HEK293 (cell line): ENCODE results near the gene TRPM2.

Source experiments
- MYNN ChIP-seq: fragments of 450-650 bp; formaldehyde crosslinking; IDR thresholded peaks from 2 replicates; pipeline ENCODE4 v1.5.1; 2016; ENCODE audit warnings: missing biosample characterization, missing genetic modification characterization, borderline replicate concordance
- MZF1 ChIP-seq: fragments of 450-650 bp; formaldehyde crosslinking; IDR thresholded peaks from 2 replicates; pipeline ENCODE4 v1.5.1; 2017; ENCODE audit warnings: missing biosample characterization, missing genetic modification characterization, borderline replicate concordance
- SP2 ChIP-seq: fragments of 450-650 bp; formaldehyde crosslinking; IDR thresholded peaks from 2 replicates; pipeline ENCODE4 v1.5.1; 2016; ENCODE audit warnings: missing biosample characterization, missing genetic modification characterization
- SP7 ChIP-seq: fragments of 450-650 bp; formaldehyde crosslinking; IDR thresholded peaks from 2 replicates; pipeline ENCODE4 v1.5.1; 2016; ENCODE audit warnings: missing biosample characterization, missing genetic modification characterization
- YY1 ChIP-seq: fragments of 450-650 bp; formaldehyde crosslinking; IDR thresholded peaks from 2 replicates; pipeline ENCODE4 v1.5.1; 2018; ENCODE audit warnings: missing biosample characterization, missing genetic modification characterization
- ZNF248 ChIP-seq: fragments of 450-650 bp; formaldehyde crosslinking; IDR thresholded peaks from 2 replicates; pipeline ENCODE4 v1.5.1; 2017; ENCODE audit warnings: missing biosample characterization, missing genetic modification characterization
- ZNF274 ChIP-seq, 2 experiments: fragments of 200-500 bp in 1 of 2; fragments of 450-650 bp in 1 of 2; sonication (Bioruptor generic) in 1 of 2; formaldehyde crosslinking in 1 of 2; IDR thresholded peaks; 2 replicates each; pipeline versions ENCODE4 v1.5.1 to v1.6.1; 2014 to 2016; ENCODE audit warnings: borderline replicate concordance in 1 of 2, inconsistent platforms in 1 of 2, low read length in 1 of 2, missing biosample characterization in 1 of 2, missing genetic modification characterization in 1 of 2
- ZNF335 ChIP-seq: fragments of 450-650 bp; formaldehyde crosslinking; conservative IDR thresholded peaks from 2 replicates; pipeline ENCODE4 v1.5.1; 2016; ENCODE audit warnings: missing biosample characterization, missing genetic modification characterization
- ZNF544 ChIP-seq: fragments of 450-650 bp; formaldehyde crosslinking; IDR thresholded peaks from 2 replicates; pipeline ENCODE4 v1.5.0; 2017; ENCODE audit warnings: missing biosample characterization, missing genetic modification characterization
- ZNF600 ChIP-seq: fragments of 450-650 bp; formaldehyde crosslinking; IDR thresholded peaks from 2 replicates; pipeline ENCODE4 v1.5.1; 2016; ENCODE audit warnings: missing biosample characterization, missing genetic modification characterization
- ZNF792 ChIP-seq: fragments of 450-650 bp; formaldehyde crosslinking; IDR thresholded peaks from 2 replicates; pipeline ENCODE4 v1.5.1; 2016; ENCODE audit warnings: missing biosample characterization, missing genetic modification characterization
- TF ChIP-seq, protein P1 (sequence below): fragments of 450-650 bp; formaldehyde crosslinking; IDR thresholded peaks from 2 replicates; pipeline ENCODE4 v1.5.1; 2016; ENCODE audit warnings: missing biosample characterization, missing genetic modification characterization
- TF ChIP-seq, protein P2 (sequence below): fragments of 450-650 bp; formaldehyde crosslinking; IDR thresholded peaks from 2 replicates; pipeline ENCODE4 v1.5.1; 2016; ENCODE audit warnings: missing biosample characterization, missing genetic modification characterization
- TF ChIP-seq, protein P3 (sequence below): fragments of 450-650 bp; formaldehyde crosslinking; IDR thresholded peaks from 2 replicates; pipeline ENCODE4 v1.5.1; 2016; ENCODE audit warnings: missing biosample characterization, missing genetic modification characterization

- TF ChIP-seq ZNF335 (tag by site-specific recombination) (no peak), SP2 (tag by site-specific recombination) (no peak), ZNF274 (IDR thresholded peaks at IDR 0.05; ENCODE audit: low read length) (no peak), ZNF274 (tag by site-specific recombination; IDR thresholded peaks at IDR 0.05; ENCODE audit: borderline replicate concordance) (no peak), ZNF544 (no peak), ZNF600 (tag by site-specific recombination) (no peak), SP7 (tag by site-specific recombination) (no peak), ZNF792 (tag by site-specific recombination) (no peak), MZF1 (tag by site-specific recombination) (no peak), YY1 (tag by site-specific recombination) (no peak), MYNN (tag by site-specific recombination) (no peak), ZNF248 (no peak)
- TF ChIP-seq, protein P1, sequence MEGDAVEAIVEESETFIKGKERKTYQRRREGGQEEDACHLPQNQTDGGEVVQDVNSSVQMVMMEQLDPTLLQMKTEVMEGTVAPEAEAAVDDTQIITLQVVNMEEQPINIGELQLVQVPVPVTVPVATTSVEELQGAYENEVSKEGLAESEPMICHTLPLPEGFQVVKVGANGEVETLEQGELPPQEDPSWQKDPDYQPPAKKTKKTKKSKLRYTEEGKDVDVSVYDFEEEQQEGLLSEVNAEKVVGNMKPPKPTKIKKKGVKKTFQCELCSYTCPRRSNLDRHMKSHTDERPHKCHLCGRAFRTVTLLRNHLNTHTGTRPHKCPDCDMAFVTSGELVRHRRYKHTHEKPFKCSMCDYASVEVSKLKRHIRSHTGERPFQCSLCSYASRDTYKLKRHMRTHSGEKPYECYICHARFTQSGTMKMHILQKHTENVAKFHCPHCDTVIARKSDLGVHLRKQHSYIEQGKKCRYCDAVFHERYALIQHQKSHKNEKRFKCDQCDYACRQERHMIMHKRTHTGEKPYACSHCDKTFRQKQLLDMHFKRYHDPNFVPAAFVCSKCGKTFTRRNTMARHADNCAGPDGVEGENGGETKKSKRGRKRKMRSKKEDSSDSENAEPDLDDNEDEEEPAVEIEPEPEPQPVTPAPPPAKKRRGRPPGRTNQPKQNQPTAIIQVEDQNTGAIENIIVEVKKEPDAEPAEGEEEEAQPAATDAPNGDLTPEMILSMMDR (tag by site-specific recombination), result no peak
- TF ChIP-seq, protein P2, sequence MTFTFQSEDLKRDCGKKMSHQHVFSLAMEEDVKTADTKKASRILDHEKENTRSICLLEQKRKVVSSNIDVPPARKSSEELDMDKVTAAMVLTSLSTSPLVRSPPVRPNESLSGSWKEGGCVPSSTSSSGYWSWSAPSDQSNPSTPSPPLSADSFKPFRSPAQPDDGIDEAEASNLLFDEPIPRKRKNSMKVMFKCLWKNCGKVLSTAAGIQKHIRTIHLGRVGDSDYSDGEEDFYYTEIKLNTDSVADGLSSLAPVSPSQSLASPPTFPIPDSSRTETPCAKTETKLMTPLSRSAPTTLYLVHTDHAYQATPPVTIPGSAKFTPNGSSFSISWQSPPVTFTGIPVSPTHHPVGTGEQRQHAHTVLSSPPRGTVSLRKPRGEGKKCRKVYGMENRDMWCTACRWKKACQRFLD (tag by site-specific recombination), result no peak
- TF ChIP-seq, protein P3, sequence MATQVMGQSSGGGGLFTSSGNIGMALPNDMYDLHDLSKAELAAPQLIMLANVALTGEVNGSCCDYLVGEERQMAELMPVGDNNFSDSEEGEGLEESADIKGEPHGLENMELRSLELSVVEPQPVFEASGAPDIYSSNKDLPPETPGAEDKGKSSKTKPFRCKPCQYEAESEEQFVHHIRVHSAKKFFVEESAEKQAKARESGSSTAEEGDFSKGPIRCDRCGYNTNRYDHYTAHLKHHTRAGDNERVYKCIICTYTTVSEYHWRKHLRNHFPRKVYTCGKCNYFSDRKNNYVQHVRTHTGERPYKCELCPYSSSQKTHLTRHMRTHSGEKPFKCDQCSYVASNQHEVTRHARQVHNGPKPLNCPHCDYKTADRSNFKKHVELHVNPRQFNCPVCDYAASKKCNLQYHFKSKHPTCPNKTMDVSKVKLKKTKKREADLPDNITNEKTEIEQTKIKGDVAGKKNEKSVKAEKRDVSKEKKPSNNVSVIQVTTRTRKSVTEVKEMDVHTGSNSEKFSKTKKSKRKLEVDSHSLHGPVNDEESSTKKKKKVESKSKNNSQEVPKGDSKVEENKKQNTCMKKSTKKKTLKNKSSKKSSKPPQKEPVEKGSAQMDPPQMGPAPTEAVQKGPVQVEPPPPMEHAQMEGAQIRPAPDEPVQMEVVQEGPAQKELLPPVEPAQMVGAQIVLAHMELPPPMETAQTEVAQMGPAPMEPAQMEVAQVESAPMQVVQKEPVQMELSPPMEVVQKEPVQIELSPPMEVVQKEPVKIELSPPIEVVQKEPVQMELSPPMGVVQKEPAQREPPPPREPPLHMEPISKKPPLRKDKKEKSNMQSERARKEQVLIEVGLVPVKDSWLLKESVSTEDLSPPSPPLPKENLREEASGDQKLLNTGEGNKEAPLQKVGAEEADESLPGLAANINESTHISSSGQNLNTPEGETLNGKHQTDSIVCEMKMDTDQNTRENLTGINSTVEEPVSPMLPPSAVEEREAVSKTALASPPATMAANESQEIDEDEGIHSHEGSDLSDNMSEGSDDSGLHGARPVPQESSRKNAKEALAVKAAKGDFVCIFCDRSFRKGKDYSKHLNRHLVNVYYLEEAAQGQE (tag by site-specific recombination), result no peak
These were observed 47.7 kb upstream of the TRPM2 start for GRCh38 chr21:44305691-44306090.
